Ascending aorta (tissue), 2 donors: ENCODE measurements around the gene MYO9B. TPM values are rescaled to one million over a fixed set of nuclear protein-coding genes. Genes with fewer than 3 reads are reported as not detected.

Source experiments
- DNase-seq, 2 donors: peaks; one replicate each; pipeline ENCODE4 v3.0.0-alpha.2; 2019; ENCODE audit warnings: low spot score in 2 of 2
- H3K27ac ChIP-seq, 2 donors: fragments of 200-600 bp; sonication (generic); one replicate each; pipeline ENCODE4 v1.5.1; 2016 to 2017; ENCODE audit warnings: mild to moderate bottlenecking in 1 of 2
- H3K27me3 ChIP-seq: fragments of 200-600 bp; sonication (generic); one replicate; pipeline ENCODE4 v1.5.1; 2017
- H3K36me3 ChIP-seq, 2 donors: fragments of 200-600 bp; sonication (generic); one replicate each; pipeline ENCODE4 v1.5.1; 2016
- H3K4me1 ChIP-seq, 2 donors: fragments of 200-600 bp; sonication (generic); one replicate each; pipeline ENCODE4 v1.5.1; 2016 to 2017; ENCODE audit warnings: mild to moderate bottlenecking in 1 of 2
- H3K4me3 ChIP-seq, 2 donors: fragments of 200-600 bp; sonication (generic); one replicate each; pipeline ENCODE4 v1.5.1; 2016 to 2017; ENCODE audit warnings: mild to moderate bottlenecking in 1 of 2
- H3K9me3 ChIP-seq, 2 donors: fragments of 200-600 bp; sonication (generic); one replicate each; pipeline ENCODE4 v1.5.1; 2016
- intact Hi-C: fragments of 100-400 bp; cut with DNase I; formaldehyde crosslinking; loops from one replicate; pipeline ENCODE4 v1.15.1; 2023
- total RNA-seq: library from RNA; depleted of rRNA; stranded (reverse); fragments of >200 nt; gene quantifications from one replicate; pipeline ENCODE4 v1.1.0, GENCODE V29; 2016
- TF ChIP-seq, protein P1 (sequence below), 3 experiments: fragments of 200-600 bp in 2 of 3; fragments of 450-650 bp in 1 of 3; sonication (generic) in 2 of 3; IDR thresholded peaks; one replicate each; pipeline ENCODE4 v1.5.1; 2016 to 2019; ENCODE audit warnings: antibody characterized with exemption in 3 of 3, mild to moderate bottlenecking in 1 of 3, moderate library complexity in 1 of 3

Gene MYO9B
- total RNA-seq, 1 donor from 2014 or later, result 182 TPM

DNA sequence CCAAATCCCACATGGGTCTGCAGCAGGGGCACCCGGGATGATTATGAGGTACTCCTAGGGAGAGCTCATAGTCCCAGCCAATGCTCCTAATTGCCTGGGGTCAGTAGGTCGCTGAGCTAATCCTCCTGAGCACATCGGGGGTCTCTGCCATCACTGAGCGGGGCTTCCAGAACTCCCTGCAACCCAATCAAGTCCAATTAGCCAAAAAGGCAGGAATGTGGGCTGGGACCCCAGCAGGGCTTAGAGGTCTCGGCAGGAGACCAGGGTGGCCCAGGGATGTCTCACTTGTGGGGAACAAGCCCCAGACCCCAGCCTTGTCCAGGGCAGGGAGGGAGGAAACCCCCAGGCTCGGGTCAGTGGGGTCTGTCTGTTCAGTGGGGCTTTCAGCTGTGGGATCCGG lies 31.8 kb upstream of the MYO9B start:
- H3K36me3 ChIP-seq, result peaks cover 0 to 1% of the 10 kb centered on the region in 2 donors
- H3K27ac ChIP-seq, result no peak overlapping the region
- H3K9me3 ChIP-seq, result no peaks in the 10 kb centered on the region
- H3K4me3 ChIP-seq, result no peak overlapping the region
- TF ChIP-seq, protein P1, sequence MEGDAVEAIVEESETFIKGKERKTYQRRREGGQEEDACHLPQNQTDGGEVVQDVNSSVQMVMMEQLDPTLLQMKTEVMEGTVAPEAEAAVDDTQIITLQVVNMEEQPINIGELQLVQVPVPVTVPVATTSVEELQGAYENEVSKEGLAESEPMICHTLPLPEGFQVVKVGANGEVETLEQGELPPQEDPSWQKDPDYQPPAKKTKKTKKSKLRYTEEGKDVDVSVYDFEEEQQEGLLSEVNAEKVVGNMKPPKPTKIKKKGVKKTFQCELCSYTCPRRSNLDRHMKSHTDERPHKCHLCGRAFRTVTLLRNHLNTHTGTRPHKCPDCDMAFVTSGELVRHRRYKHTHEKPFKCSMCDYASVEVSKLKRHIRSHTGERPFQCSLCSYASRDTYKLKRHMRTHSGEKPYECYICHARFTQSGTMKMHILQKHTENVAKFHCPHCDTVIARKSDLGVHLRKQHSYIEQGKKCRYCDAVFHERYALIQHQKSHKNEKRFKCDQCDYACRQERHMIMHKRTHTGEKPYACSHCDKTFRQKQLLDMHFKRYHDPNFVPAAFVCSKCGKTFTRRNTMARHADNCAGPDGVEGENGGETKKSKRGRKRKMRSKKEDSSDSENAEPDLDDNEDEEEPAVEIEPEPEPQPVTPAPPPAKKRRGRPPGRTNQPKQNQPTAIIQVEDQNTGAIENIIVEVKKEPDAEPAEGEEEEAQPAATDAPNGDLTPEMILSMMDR (IDR thresholded peaks at IDR 0.05), result no peak
- no peak for DNase-seq
- no peaks in the 10 kb centered on the region for H3K27me3 ChIP-seq
- H3K4me1 ChIP-seq, result no peaks in the 10 kb centered on the region
- intact Hi-C loops, result no loop called here

DNA sequence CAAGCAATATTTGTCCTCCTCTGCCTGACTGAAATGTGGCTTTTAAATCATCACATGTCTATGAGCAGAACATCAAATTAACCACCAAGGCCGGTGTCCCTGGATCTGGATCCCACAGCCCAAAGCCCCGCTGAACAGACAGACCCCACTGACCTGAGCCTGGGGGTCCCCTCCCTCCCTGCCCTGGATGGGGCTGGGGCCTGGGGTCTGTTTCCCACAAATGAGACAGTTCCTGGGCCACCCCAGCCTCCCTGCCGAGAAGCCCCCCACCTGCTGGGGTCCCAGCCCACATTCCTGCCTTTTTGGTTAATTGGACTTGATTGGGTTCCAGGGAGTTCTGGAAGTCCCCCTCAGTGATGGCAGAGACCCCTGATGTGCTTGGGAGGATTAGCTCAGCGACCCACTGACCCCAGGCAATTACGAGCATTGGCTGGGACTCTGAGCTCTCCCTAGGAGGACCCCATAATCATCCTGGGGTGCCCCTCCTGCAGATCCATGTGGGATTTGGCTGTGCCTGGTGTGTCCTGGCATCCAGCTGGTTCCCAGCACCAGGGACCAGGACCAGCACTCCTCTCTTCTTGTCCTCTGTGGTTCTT lies 29.6 kb upstream of the MYO9B start:
- intact Hi-C loops, result no loop called here
- H3K27ac ChIP-seq, result no peak overlapping the region
- H3K27me3 ChIP-seq, result no peaks in the 10 kb centered on the region
- H3K4me3 ChIP-seq, result no peak overlapping the region
- peaks cover 12 to 14% of the 10 kb centered on the region in 2 donors for H3K36me3 ChIP-seq
- H3K9me3 ChIP-seq, result no peaks in the 10 kb centered on the region
- H3K4me1 ChIP-seq, result no peaks in the 10 kb centered on the region
- TF ChIP-seq, protein P1 (IDR thresholded peaks at IDR 0.05), result no peak
- no peak for DNase-seq

DNA sequence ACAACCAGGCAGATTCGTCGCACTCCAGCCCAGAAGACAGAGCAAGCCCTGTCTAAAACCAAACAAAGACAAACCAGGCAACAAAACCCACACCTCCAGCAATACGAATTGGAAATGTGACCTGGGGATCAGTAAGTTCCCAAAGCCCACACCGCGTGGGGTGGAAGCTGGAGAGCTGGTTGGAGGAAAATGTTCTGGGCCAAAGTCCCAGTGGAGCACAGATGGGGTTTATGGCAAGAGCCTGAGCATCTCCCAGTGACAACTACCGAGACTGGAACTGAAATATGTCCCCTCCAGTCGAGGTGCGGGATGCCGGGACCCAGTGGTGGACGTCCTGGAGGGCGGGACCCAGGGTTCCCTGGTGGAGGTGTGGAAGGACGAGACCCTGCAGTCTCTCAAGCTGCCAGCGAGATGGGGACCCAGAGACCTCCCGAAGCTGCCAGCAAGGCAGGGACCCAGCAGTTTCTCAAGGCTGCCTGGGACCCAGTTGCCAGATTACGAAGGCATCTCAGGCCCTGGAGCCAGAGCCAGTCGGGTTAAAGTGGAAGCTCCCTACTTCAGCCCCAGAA lies 26.6 kb upstream of the MYO9B start:
- intact Hi-C loops, result no loop called here
- H3K27ac ChIP-seq, result no peak overlapping the region
- no peaks in the 10 kb centered on the region for H3K27me3 ChIP-seq
- H3K4me1 ChIP-seq, result no peaks in the 10 kb centered on the region
- peaks cover 17 to 19% of the 10 kb centered on the region in 2 donors for H3K36me3 ChIP-seq
- no peak for DNase-seq
- H3K4me3 ChIP-seq, result no peak overlapping the region
- no peaks in the 10 kb centered on the region for H3K9me3 ChIP-seq
- TF ChIP-seq, protein P1 (IDR thresholded peaks at IDR 0.05), result no peak

DNA sequence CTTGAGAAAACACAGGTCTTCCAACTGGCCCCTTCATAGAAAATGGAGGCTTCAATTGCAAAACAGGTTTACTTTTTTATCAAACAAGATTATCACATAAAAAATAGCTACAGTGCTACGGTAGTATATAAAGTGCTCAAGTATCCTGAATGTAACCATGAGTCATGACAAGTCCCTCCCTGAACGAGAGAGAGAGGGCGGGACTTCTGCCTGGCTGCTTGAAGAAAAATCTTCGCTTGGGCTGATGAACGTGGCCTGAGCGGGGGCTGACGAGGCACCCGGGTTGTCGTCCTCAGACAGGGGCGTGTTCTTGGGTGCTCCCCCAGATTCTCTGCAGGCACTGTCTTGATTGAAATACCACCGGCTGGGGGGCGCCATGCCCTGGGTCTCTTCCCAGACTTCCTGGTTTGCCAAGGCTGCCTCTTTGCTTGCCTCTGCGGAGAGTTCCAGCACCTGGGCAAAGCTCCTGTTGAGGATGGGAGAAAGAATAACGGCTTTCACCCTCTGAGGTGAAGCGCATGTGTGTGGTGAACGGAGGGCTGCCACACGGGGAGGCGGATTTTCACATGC lies 25.8 kb upstream of the MYO9B start:
- TF ChIP-seq, protein P1 (IDR thresholded peaks at IDR 0.05), result no peak
- DNase-seq, result no peak
- Histone ChIP-seq H3K4me1 (no peaks in the 10 kb centered on the region), H3K4me3 (no peak overlapping the region), H3K27ac (no peak overlapping the region), H3K9me3 (no peaks in the 10 kb centered on the region), H3K27me3 (no peaks in the 10 kb centered on the region), H3K36me3 (peaks cover 22 to 23% of the 10 kb centered on the region in 2 donors)
- intact Hi-C loops, result loop anchor here (5.0 kb wide), 1 partner anchor 332 kb away; the partner anchor contains the start of gene NWD1

DNA sequence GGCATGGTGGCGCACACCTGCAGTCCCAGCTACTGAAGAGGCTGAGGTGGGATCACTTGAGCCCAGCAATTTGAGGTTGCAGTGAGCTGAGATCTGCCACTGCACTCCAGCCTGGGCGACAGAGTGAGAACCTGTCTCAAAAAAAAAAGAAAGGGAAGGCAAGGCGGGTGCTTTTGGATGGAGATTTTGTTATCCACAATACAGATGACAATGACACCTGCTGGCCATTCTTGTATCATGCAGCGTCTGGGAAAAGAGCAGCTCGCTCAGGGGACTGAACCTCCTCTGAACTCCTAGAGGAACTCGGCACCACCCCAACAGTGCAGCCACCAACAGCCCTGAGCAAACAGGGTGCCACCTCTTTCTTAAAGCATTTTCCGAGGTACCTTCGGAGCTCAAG lies 23.1 kb upstream of the MYO9B start:
- no peak for DNase-seq
- H3K9me3 ChIP-seq, result no peaks in the 10 kb centered on the region
- H3K4me3 ChIP-seq, result no peak overlapping the region
- intact Hi-C loops, result loop anchor here (1.0 to 5.0 kb wide), 2 partner anchors 281 to 335 kb away; partner anchors contain the start of gene NWD1
- TF ChIP-seq, protein P1 (IDR thresholded peaks at IDR 0.05), result peak; percentile 20 to 54 (median 36)
- H3K27ac ChIP-seq, result no peak overlapping the region
- no peaks in the 10 kb centered on the region for H3K27me3 ChIP-seq
- H3K36me3 ChIP-seq, result peaks cover 30 to 32% of the 10 kb centered on the region in 2 donors
- no peaks in the 10 kb centered on the region for H3K4me1 ChIP-seq
